Vagina (tissue), 2 donors: Measurements from ENCODE around the gene ZBTB7C.

ENCODE experiments used
- POLR2A ChIP-seq, 2 donors: fragments of 450-650 bp; IDR thresholded peaks; one replicate each; pipeline ENCODE4 v1.6.1; 2017; ENCODE audit warnings: antibody characterized with exemption in 2 of 2, mild to moderate bottlenecking in 2 of 2, moderate library complexity in 2 of 2
- POLR2AphosphoS5 ChIP-seq, 2 donors: sonication (generic); formaldehyde crosslinking; IDR thresholded peaks; one replicate each; pipeline ENCODE4 v1.9.0; 2017; ENCODE audit warnings: antibody characterized with exemption in 2 of 2, mild to moderate bottlenecking in 2 of 2, low read depth in 1 of 2; ENCODE audit not compliant: insufficient read depth in 1 of 2
- TF ChIP-seq, protein P1 (sequence below), 3 experiments: fragments of 450-650 bp in 2 of 3; fragments of 200-600 bp in 1 of 3; sonication (generic) in 1 of 3; IDR thresholded peaks; one replicate each; pipeline ENCODE4 v1.5.1; 2017 to 2019; ENCODE audit warnings: antibody characterized with exemption in 3 of 3, mild to moderate bottlenecking in 2 of 3, moderate library complexity in 2 of 3

GRCh38 chr18:48119204-48119603 lies 290.0 kb downstream of the ZBTB7C start:
- TF ChIP-seq, protein P1, sequence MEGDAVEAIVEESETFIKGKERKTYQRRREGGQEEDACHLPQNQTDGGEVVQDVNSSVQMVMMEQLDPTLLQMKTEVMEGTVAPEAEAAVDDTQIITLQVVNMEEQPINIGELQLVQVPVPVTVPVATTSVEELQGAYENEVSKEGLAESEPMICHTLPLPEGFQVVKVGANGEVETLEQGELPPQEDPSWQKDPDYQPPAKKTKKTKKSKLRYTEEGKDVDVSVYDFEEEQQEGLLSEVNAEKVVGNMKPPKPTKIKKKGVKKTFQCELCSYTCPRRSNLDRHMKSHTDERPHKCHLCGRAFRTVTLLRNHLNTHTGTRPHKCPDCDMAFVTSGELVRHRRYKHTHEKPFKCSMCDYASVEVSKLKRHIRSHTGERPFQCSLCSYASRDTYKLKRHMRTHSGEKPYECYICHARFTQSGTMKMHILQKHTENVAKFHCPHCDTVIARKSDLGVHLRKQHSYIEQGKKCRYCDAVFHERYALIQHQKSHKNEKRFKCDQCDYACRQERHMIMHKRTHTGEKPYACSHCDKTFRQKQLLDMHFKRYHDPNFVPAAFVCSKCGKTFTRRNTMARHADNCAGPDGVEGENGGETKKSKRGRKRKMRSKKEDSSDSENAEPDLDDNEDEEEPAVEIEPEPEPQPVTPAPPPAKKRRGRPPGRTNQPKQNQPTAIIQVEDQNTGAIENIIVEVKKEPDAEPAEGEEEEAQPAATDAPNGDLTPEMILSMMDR (IDR thresholded peaks at IDR 0.05), result no peak
- TF ChIP-seq POLR2A (IDR thresholded peaks at IDR 0.05) (no peak), POLR2AphosphoS5 (IDR thresholded peaks at IDR 0.05; ENCODE audit: insufficient read depth in 1 of 2, low read depth in 1 of 2) (no peak)
